Ovary (tissue), 3 donors: ENCODE data around the gene PPP4R1.

ENCODE experiments used
- CTCF ChIP-seq, 3 donors: fragments of 450-650 bp in 2 of 3; fragments of 200-600 bp in 1 of 3; IDR thresholded peaks; one replicate each; pipeline versions ENCODE4 v1.5.1 to v1.8.0; 2016 to 2022; ENCODE audit warnings: antibody characterized with exemption in 3 of 3, mild to moderate bottlenecking in 1 of 3
- EP300 ChIP-seq: sonication (generic); formaldehyde crosslinking; IDR thresholded peaks from one replicate; pipeline ENCODE4 v1.6.1; 2017; ENCODE audit warnings: antibody characterized with exemption
- POLR2A ChIP-seq: fragments of 450-650 bp; IDR thresholded peaks from one replicate; pipeline ENCODE4 v1.6.1; 2017; ENCODE audit warnings: antibody characterized with exemption, mild to moderate bottlenecking, moderate library complexity
- donor health status: DM: no; HTN: no; CAD: no.

GRCh38 chr18:9569178-9569577 is 45.2 kb downstream of the PPP4R1 start:
- TF ChIP-seq CTCF (IDR thresholded peaks at IDR 0.05) (no peak), POLR2A (no peak), EP300 (no peak)
